CD4-positive, alpha-beta T cell (primary cell): ENCODE results near the gene FOSL2. TPM values are rescaled to one million over a fixed set of nuclear protein-coding genes. Genes with fewer than 3 reads are reported as not detected.

Source experiments
- ATAC-seq: fragments of 200-7000 bp; cut with Tn5 transposase; one replicate; pipeline ENCODE4 v1.10.0; 2022; ENCODE audit warnings: mild to moderate bottlenecking; ENCODE audit not compliant: poor library complexity
- CTCF ChIA-PET: fragments of 350-600 bp; sonication (Branson Sonifier 250); formaldehyde crosslinking; loops from one replicate; lab custom pipeline; 2021; ENCODE audit warnings: antibody characterized with exemption, inconsistent platforms; lab: Charles Lee
- POLR2A ChIA-PET: fragments of 350-600 bp; sonication (Branson Sonifier 250); formaldehyde crosslinking; loops from one replicate; lab custom pipeline; 2021; ENCODE audit warnings: antibody characterized with exemption, inconsistent platforms; lab: Charles Lee
- DNase-seq, 14 experiments: peaks; one replicate each; pipeline ENCODE4 v3.0.0-alpha.2; 2013 to 2020; ENCODE audit warnings: mixed read lengths in 2 of 14
- H3K27ac ChIP-seq, 2 donors: one replicate each; pipeline versions ENCODE4 v1.5.1 to v1.7.0; 2013; ENCODE audit warnings: low read length in 2 of 2, low read depth in 1 of 2, mild to moderate bottlenecking in 1 of 2
- H3K27me3 ChIP-seq, 2 experiments: 1 replicate in 1 of 2; 2 replicates in 1 of 2; pipeline versions ENCODE4 v1.6.1 to v1.7.0; 2013; ENCODE audit warnings: low read length in 2 of 2, control low read depth in 1 of 2, mild to moderate bottlenecking in 1 of 2, moderate library complexity in 1 of 2; ENCODE audit not compliant: insufficient read depth in 2 of 2, control insufficient read depth in 1 of 2
- H3K36me3 ChIP-seq: one replicate; pipeline ENCODE4 v1.6.1; 2013; ENCODE audit warnings: low read length, control low read depth; ENCODE audit not compliant: insufficient read depth
- H3K4me1 ChIP-seq: one replicate; pipeline ENCODE4 v1.6.1; 2013; ENCODE audit warnings: low read length, control low read depth; ENCODE audit not compliant: insufficient read depth
- H3K4me3 ChIP-seq: one replicate; pipeline ENCODE4 v1.5.1; 2013; ENCODE audit warnings: mild to moderate bottlenecking, low read length, moderate library complexity
- H3K9me3 ChIP-seq, 2 experiments: 1 replicate in 1 of 2; 2 replicates in 1 of 2; pipeline versions ENCODE4 v1.6.1 to v1.7.0; 2013; ENCODE audit warnings: low read length in 2 of 2, mild to moderate bottlenecking in 2 of 2, control low read depth in 1 of 2, moderate library complexity in 1 of 2; ENCODE audit not compliant: control insufficient read depth in 1 of 2, insufficient read depth in 1 of 2
- H3K27ac Mint-ChIP-seq: one replicate; pipeline ENCODE4 v1.8.0; 2020; ENCODE audit warnings: mixed read lengths
- H3K27me3 Mint-ChIP-seq: one replicate; pipeline ENCODE4 v1.8.0; 2021; ENCODE audit warnings: mixed read lengths
- H3K36me3 Mint-ChIP-seq: one replicate; pipeline ENCODE4 v1.8.0; 2021; ENCODE audit warnings: low read depth, mixed read lengths
- H3K4me1 Mint-ChIP-seq: one replicate; pipeline ENCODE4 v1.8.0; 2021; ENCODE audit warnings: low read depth, mixed read lengths
- H3K4me3 Mint-ChIP-seq: one replicate; pipeline ENCODE4 v1.8.0; 2020; ENCODE audit warnings: mild to moderate bottlenecking, mixed read lengths
- H3K9me3 Mint-ChIP-seq: one replicate; pipeline ENCODE4 v1.8.0; 2020; ENCODE audit warnings: mixed read lengths
- CTCF ChIP-seq: fragments of 200-600 bp; IDR thresholded peaks from one replicate; pipeline ENCODE4 v1.8.0; 2022; ENCODE audit warnings: antibody characterized with exemption, mild to moderate bottlenecking
- intact Hi-C, 2 experiments: fragments of 100-400 bp; cut with DNase I in 1 of 2; cut with micrococcal nuclease in 1 of 2; formaldehyde crosslinking; loops; one replicate each; pipeline versions ENCODE4 v1.15.1 to v1.9.0; 2023 to 2025; cut with DNase I, micrococcal nuclease
- total RNA-seq, 174 experiments: library from RNA in 2 of 174; stranded (reverse) in 2 of 174; gene quantifications; one replicate each; pipeline ENCODE4 v1.2.3 and lab custom pipeline; 2021 to 2026

Gene FOSL2
- total RNA-seq, 2 experiments from 2014 or later: 152 to 155 TPM

DNA sequence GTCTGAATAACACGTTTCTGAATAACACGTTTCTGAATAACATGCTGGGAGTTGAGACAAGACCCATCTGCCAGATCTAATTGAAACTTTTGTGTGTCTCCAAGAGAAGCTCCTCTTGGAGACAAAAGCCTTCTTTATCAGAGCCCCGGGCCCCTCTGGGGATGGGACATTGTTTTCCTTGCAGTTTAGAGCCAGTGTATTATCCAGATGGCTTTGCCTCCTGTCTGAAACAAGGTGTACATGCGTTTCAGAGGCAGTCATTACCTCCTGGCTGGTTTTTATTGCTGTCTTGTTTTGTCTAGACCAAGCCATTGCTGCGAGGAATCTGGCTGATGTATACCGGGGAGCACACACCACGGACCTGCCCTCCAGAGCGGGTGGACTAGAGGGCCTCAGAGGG, 7.8 kb downstream of the FOSL2 start:
- H3K9me3 ChIP-seq: no peaks in the 10 kb centered on the region
- no peak for TF ChIP-seq CTCF
- DNase-seq (no peak), ATAC-seq (no peak)
- no peaks in the 10 kb centered on the region for H3K27me3 ChIP-seq
- Mint-ChIP-seq H3K27me3 (no peaks in the 10 kb centered on the region), H3K4me1 (peaks cover 30% of the 10 kb centered on the region), H3K9me3 (no peaks in the 10 kb centered on the region), H3K4me3 (no peak overlapping the region), H3K36me3 (no peaks in the 10 kb centered on the region), H3K27ac (no peak overlapping the region)
- CTCF ChIA-PET: interaction anchor here (0.5 to 0.7 kb wide), 2 partner anchors 9 to 16 kb away, joined by 3 read pairs; no protein-coding TSS in a partner anchor
- H3K36me3 ChIP-seq: peaks cover 17% of the 10 kb centered on the region
- intact Hi-C loops: no loop called here
- H3K27ac ChIP-seq: no peak overlapping the region
- H3K4me3 ChIP-seq: no peak overlapping the region
- POLR2A ChIA-PET: interaction anchor here (0.8 kb wide), 1 partner anchor 10 kb away, joined by 3 read pairs; no protein-coding TSS in a partner anchor
- H3K4me1 ChIP-seq: peaks cover 64% of the 10 kb centered on the region

DNA sequence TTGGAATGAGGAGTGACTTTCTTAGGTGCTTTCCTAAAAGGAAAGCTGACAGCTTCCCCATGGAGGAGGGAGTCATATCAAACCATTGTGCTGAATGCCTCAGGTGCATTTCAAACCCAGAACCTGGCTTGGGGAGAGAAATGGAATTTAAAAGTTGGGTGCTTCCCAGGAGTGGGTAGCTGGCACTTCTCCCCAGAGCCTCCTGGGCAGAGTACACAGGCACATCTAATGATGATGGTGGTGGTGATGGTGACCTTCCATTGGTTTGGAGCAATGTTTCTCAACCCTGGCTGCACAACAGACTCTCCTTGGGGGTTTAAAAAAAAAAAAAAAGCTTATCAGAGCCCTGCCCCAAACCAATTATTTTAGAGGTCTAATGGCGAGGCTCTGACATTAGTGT, 8.3 kb downstream of the FOSL2 start:
- H3K4me1 Mint-ChIP-seq: peaks cover 30% of the 10 kb centered on the region
- ChIA-PET POLR2A (interaction anchor here (0.6 to 1.1 kb wide), 3 partner anchors 9 to 509 kb away, joined by 3 read pairs; no protein-coding TSS in a partner anchor), CTCF (interaction anchor here (0.7 kb wide), 1 partner anchor 9 kb away, joined by 3 read pairs; no protein-coding TSS in a partner anchor)
- no peak overlapping the region for H3K4me3 Mint-ChIP-seq
- no peak overlapping the region for H3K27ac Mint-ChIP-seq
- no peaks in the 10 kb centered on the region for H3K9me3 Mint-ChIP-seq
- intact Hi-C loops: no loop called here
- H3K36me3 Mint-ChIP-seq: no peaks in the 10 kb centered on the region
- TF ChIP-seq CTCF: no peak
- Histone ChIP-seq H3K4me1 (peaks cover 61% of the 10 kb centered on the region), H3K27ac (no peak overlapping the region), H3K4me3 (no peak overlapping the region), H3K27me3 (no peaks in the 10 kb centered on the region), H3K9me3 (no peaks in the 10 kb centered on the region), H3K36me3 (peaks cover 17% of the 10 kb centered on the region)
- H3K27me3 Mint-ChIP-seq: no peaks in the 10 kb centered on the region
- DNase-seq (no peak), ATAC-seq (no peak)

- Mint-ChIP-seq H3K36me3 (no peaks in the 10 kb centered on the region), H3K9me3 (no peaks in the 10 kb centered on the region), H3K27me3 (no peaks in the 10 kb centered on the region), H3K27ac (peak overlapping the region; percentile 3), H3K4me1 (peaks cover 33% of the 10 kb centered on the region), H3K4me3 (peak overlapping the region; percentile 31)
- ChIA-PET CTCF (no interaction called here), POLR2A (interaction anchor here (0.6 to 1.1 kb wide), 3 partner anchors 9 to 509 kb away, joined by 3 read pairs; no protein-coding TSS in a partner anchor)
- no peak overlapping the region for H3K4me3 ChIP-seq
- TF ChIP-seq CTCF: no peak
- ATAC-seq: no peak
- no peaks in the 10 kb centered on the region for H3K9me3 ChIP-seq
- intact Hi-C loops: no loop called here
- DNase-seq: no peak
- peaks cover 17% of the 10 kb centered on the region for H3K36me3 ChIP-seq
- H3K27me3 ChIP-seq: no peaks in the 10 kb centered on the region
- no peak overlapping the region for H3K27ac ChIP-seq
- H3K4me1 ChIP-seq: peaks cover 61% of the 10 kb centered on the region
Observed at GRCh38 chr2:28401411-28401810, 8.8 kb downstream of the FOSL2 start.
